GM12878 (cell line): ENCODE data around the gene SUV39H1. TPM values are rescaled to one million over a fixed set of nuclear protein-coding genes. Genes with fewer than 3 reads are reported as not detected.

Source experiments
- ATAC-seq: fragments of 200-7000 bp; cut with Tn5 transposase; 3 replicates; pipeline ENCODE4 v1.9.1; 2020; ENCODE audit warnings: mild to moderate bottlenecking, moderate library complexity
- Bru-seq: library from RNA; stranded (reverse); fragments of 400-500 nt; gene quantifications from one replicate; lab custom pipeline; 2021; lab: Mats Ljungman, UMichigan
- BruChase-seq, 2 experiments: library from RNA; stranded (reverse); fragments of 400-500 nt; gene quantifications; one replicate each; lab custom pipeline; 2021; lab: Mats Ljungman, UMichigan
- BruUV-seq: library from RNA; stranded (reverse); fragments of 400-500 nt; replicated peaks from 2 replicates; lab custom pipeline; 2021; lab: Mats Ljungman, UMichigan
- CTCF ChIA-PET: fragments of 300-600 bp; sonication (Branson Sonifier 250); formaldehyde crosslinking; extraction: SDS; loops from one replicate; lab custom pipeline; 2021; ENCODE audit warnings: inconsistent platforms; lab: Yijun Ruan, JAX
- POLR2A ChIA-PET: fragments of 350-600 bp; formaldehyde crosslinking; extraction: SDS; loops from one replicate; lab custom pipeline; 2021; ENCODE audit warnings: inconsistent platforms; lab: Charles Lee
- RAD21 ChIA-PET: fragments of 300-600 bp; sonication (Branson Sonifier 250); formaldehyde crosslinking; loops from one replicate; lab custom pipeline; 2023; ENCODE audit warnings: antibody characterized with exemption; ENCODE audit not compliant: unreplicated experiment; lab: Charles Lee
- SMC1A ChIA-PET: fragments of 300-600 bp; sonication (Branson Sonifier 250); formaldehyde crosslinking; loops from one replicate; lab custom pipeline; 2023; ENCODE audit not compliant: unreplicated experiment, uncharacterized antibody; lab: Charles Lee
- DNase-seq: peaks from one replicate; pipeline ENCODE4 v3.0.0-alpha.2; 2011; ENCODE audit warnings: low read depth, low spot score
- FAIRE-seq: peaks from 3 replicates; lab custom pipeline; 2011; peaks lifted over from hg19 to GRCh38; lab: Jason Lieb, UNC
- H2AFZ ChIP-seq: 2 replicates; pipeline ENCODE4 v1.6.0; 2011; ENCODE audit warnings: low read depth, low read length, control low read depth; ENCODE audit not compliant: control insufficient read depth
- H3K27ac ChIP-seq: 2 replicates; pipeline ENCODE4 v1.5.1; 2011; ENCODE audit warnings: control low read depth; ENCODE audit not compliant: control insufficient read depth, insufficient read depth
- H3K27me3 ChIP-seq, 2 experiments: replicated peaks in 1 of 2; 2 replicates each; pipeline versions ENCODE4 v1.6.0 to v1.6.1; 2011; ENCODE audit warnings: low read length in 1 of 2; ENCODE audit not compliant: control insufficient read depth in 2 of 2, insufficient read depth in 2 of 2
- H3K36me3 ChIP-seq, 2 experiments: 2 replicates each; pipeline ENCODE4 v1.5.1; 2011; ENCODE audit warnings: low read length in 1 of 2; ENCODE audit not compliant: control insufficient read depth in 2 of 2, insufficient read depth in 2 of 2
- H3K4me1 ChIP-seq: 2 replicates; pipeline ENCODE4 v1.6.1; 2011; ENCODE audit warnings: mild to moderate bottlenecking, low read length, moderate library complexity, mixed read lengths; ENCODE audit not compliant: control insufficient read depth, insufficient read depth
- H3K4me2 ChIP-seq: 2 replicates; pipeline ENCODE4 v1.6.0; 2011; ENCODE audit warnings: control low read depth; ENCODE audit not compliant: control insufficient read depth, insufficient read depth
- H3K4me3 ChIP-seq: fragments of 200-600 bp; sonication (generic); 2 replicates; pipeline ENCODE4 v1.5.1; 2016
- H3K79me2 ChIP-seq: 2 replicates; pipeline ENCODE4 v1.6.0; 2011; ENCODE audit warnings: low read length; ENCODE audit not compliant: control insufficient read depth, insufficient read depth
- H3K9ac ChIP-seq: 2 replicates; pipeline ENCODE4 v1.8.0; 2011; ENCODE audit warnings: low read length, control low read depth, mixed read lengths; ENCODE audit not compliant: control insufficient read depth, insufficient read depth
- H3K9me3 ChIP-seq: replicated peaks from 3 replicates; pipeline ENCODE4 v1.5.1; 2011; ENCODE audit warnings: mild to moderate bottlenecking, low read length; ENCODE audit not compliant: control insufficient read depth, insufficient read depth
- H4K20me1 ChIP-seq: 2 replicates; pipeline ENCODE4 v1.6.0; 2011; ENCODE audit not compliant: control insufficient read depth, insufficient read depth
- ATF3 ChIP-seq: IDR thresholded peaks from 2 replicates; pipeline ENCODE4 v1.6.1; 2011; ENCODE audit warnings: low read depth, mild to moderate bottlenecking, low read length, moderate library complexity, borderline replicate concordance; ENCODE audit errors: extremely low read depth
- BHLHE40 ChIP-seq, 2 experiments: fragments of 450-650 bp in 1 of 2; IDR thresholded peaks; 2 replicates each; pipeline ENCODE4 v1.6.1; 2011 to 2017; ENCODE audit warnings: low read depth in 2 of 2, borderline replicate concordance in 1 of 2, improper control_type of control experiment in 1 of 2, low read length in 1 of 2, mild to moderate bottlenecking in 1 of 2
- CBX5 ChIP-seq: sonication (generic); IDR thresholded peaks from 2 replicates; pipeline ENCODE4 v1.6.1; 2016; ENCODE audit warnings: low read depth, moderate library complexity, mild to moderate bottlenecking, inconsistent platforms
- MXI1 ChIP-seq: fragments of 150-350 bp; IDR thresholded peaks from 2 replicates; pipeline ENCODE4 v1.6.1; 2011; ENCODE audit warnings: low read depth, mild to moderate bottlenecking, inconsistent platforms, low read length, improper control_type of control experiment
- NFIC ChIP-seq: IDR thresholded peaks from 2 replicates; pipeline ENCODE4 v1.6.1; 2012; ENCODE audit warnings: low read depth, mild to moderate bottlenecking, inconsistent platforms, low read length, moderate library complexity
- PKNOX1 ChIP-seq: fragments of 450-650 bp; IDR thresholded peaks from 2 replicates; pipeline ENCODE4 v1.6.1; 2016; ENCODE audit warnings: mild to moderate bottlenecking
- POLR2A ChIP-seq: IDR thresholded peaks from 2 replicates; pipeline ENCODE4 v1.6.1; 2011; ENCODE audit warnings: low read depth, mild to moderate bottlenecking, low read length
- POLR2AphosphoS2 ChIP-seq: IDR thresholded peaks from 2 replicates; pipeline ENCODE4 v1.6.1; 2011; ENCODE audit warnings: low read depth, mild to moderate bottlenecking, low read length, improper control_type of control experiment, moderate library complexity
- SUZ12 ChIP-seq: fragments of 200-600 bp; sonication (generic); IDR thresholded peaks from one replicate; pipeline ENCODE4 v1.6.1; 2018; ENCODE audit warnings: antibody characterized with exemption, mild to moderate bottlenecking; ENCODE audit not compliant: unreplicated experiment
- TAF1 ChIP-seq: IDR thresholded peaks from 2 replicates; pipeline ENCODE4 v1.6.1; 2011; ENCODE audit warnings: mild to moderate bottlenecking, low read depth, low read length, borderline replicate concordance
- TCF7 ChIP-seq: IDR thresholded peaks from 2 replicates; pipeline ENCODE4 v1.6.1; 2014; ENCODE audit warnings: antibody characterized with exemption, borderline replicate concordance
- ZNF24 ChIP-seq: fragments of 450-650 bp; IDR thresholded peaks from 2 replicates; pipeline ENCODE4 v1.6.1; 2017; ENCODE audit warnings: antibody characterized with exemption, mild to moderate bottlenecking
- ZNF687 ChIP-seq: fragments of 450-650 bp; IDR thresholded peaks from 2 replicates; pipeline ENCODE4 v1.6.1; 2017; ENCODE audit warnings: mild to moderate bottlenecking, moderate library complexity
- WGBS: methylation state at CpG from one replicate; pipeline ENCODE4 v1.1.6; 2016; ENCODE audit warnings: low lambda C conversion rate; ENCODE audit not compliant: insufficient replicate concordance, insufficient coverage; ENCODE audit errors: missing lambda C conversion rate; 5-methylcytosine and 5-hydroxymethylcytosine counted together
- in situ Hi-C: fragments of 300-500 bp; cut with MboI; formaldehyde crosslinking; loops from 9 replicates; pipeline ENCODE4 v1.14.3; 2018; ENCODE audit warnings: mixed read lengths
- intact Hi-C: fragments of 100-400 bp; cut with micrococcal nuclease; formaldehyde crosslinking; loops from one replicate; pipeline ENCODE4 v1.14.2; 2022; ENCODE audit not compliant: unreplicated experiment
- long read RNA-seq, 2 experiments: library from polyadenylated mRNA; unstranded; transcript quantifications; one replicate each; pipeline ENCODE4 v2.0.0, GENCODE V29; 2019 to 2020
- polyA minus RNA-seq, 3 experiments: library from RNA; depleted of rRNA, polyadenylated mRNA; stranded (reverse); fragments of >200 nt; gene quantifications; 2 replicates each; pipeline ENCODE4 v1.2.3, GENCODE V29; 2011
- polyA plus RNA-seq, 11 experiments: library from polyadenylated mRNA; depleted of rRNA in 4 of 11; unstranded in 6 of 11; stranded (reverse) in 5 of 11; fragments of >200 nt; fragmentation: Nextera tagmentation in 4 of 11; fragmentation: Illumina TruSeq in 1 of 11; extraction: Ambion mirVana in 4 of 11; extraction: Trizol in 1 of 11; gene quantifications; 1 replicate in 1 of 11; 2 replicates in 10 of 11; pipeline versions ENCODE4 v1.2.1 to v1.2.3, GENCODE V29; 2011 to 2016; ENCODE audit warnings: inconsistent platforms in 2 of 11, missing spikeins in 2 of 11, low read depth in 1 of 11
- total RNA-seq, 4 experiments: library from RNA; depleted of rRNA in 3 of 4; stranded (reverse); fragments of >200 nt in 3 of 4; fragmentation: Illumina TruSeq in 1 of 4; extraction: Trizol in 1 of 4; gene quantifications; 2 replicates each; pipeline versions ENCODE4 v1.2.1 to v1.2.3, GENCODE V29; 2013 to 2021

Gene SUV39H1
- 5.6 and 6.0 TPM in 2 replicates for total RNA-seq (2013; cell fraction: nucleolus; rRNA removed)
- 19.6 and 21.7 TPM in 2 replicates for total RNA-seq (2014; rRNA removed)
- 11.1 and 12.3 TPM in 2 replicates for total RNA-seq (2014; rRNA removed; fragmentation: Illumina TruSeq; extraction: Trizol)
- 25.3 and 29.0 TPM in 2 replicates for total RNA-seq (2021)
- 6.9 TPM for polyA plus RNA-seq (2011; ENCODE audit: low read depth)
- 4.6 and 10.1 TPM in 2 replicates for polyA plus RNA-seq (2011; rRNA removed)
- 17.3 and 19.3 TPM in 2 replicates for polyA plus RNA-seq (2011; cell fraction: cytosol; rRNA removed)
- 27.7 and 34.7 TPM in 2 replicates for polyA plus RNA-seq (2011; cell fraction: nucleus; rRNA removed)
- polyA plus RNA-seq (2012) = 12.5 and 12.9 TPM in 2 replicates
- polyA plus RNA-seq (2014; fragmentation: Illumina TruSeq; extraction: Trizol) = 10.9 and 19.7 TPM in 2 replicates
- polyA plus RNA-seq (2014; fragmentation: Nextera tagmentation; extraction: Ambion mirVana) = 1 to 10 TPM; 4.9 to 5.7 TPM
- 14.4 and 18.7 TPM in 2 replicates for polyA plus RNA-seq (2014; rRNA removed)
- polyA plus RNA-seq (2016; fragmentation: Nextera tagmentation; extraction: Ambion mirVana) = 10 to 100 TPM; 29.8 to 33.2 TPM
- 12.3 and 17.8 TPM in 2 replicates for polyA minus RNA-seq (2011; rRNA and poly(A)+ RNA removed)
- polyA minus RNA-seq (2011; cell fraction: cytosol; rRNA and poly(A)+ RNA removed) = 8.2 and 9.0 TPM in 2 replicates
- 6.5 and 13.5 TPM in 2 replicates for polyA minus RNA-seq (2011; cell fraction: nucleus; rRNA and poly(A)+ RNA removed)
- Bru-seq, nascent RNA = percentile 60 among the genes with signal in this experiment
- percentile 56 among the genes with signal in this experiment for BruChase-seq, experiment 1, labeled RNA remaining after a 6-hour chase
- BruChase-seq, experiment 2, labeled RNA remaining after a 2-hour chase = percentile 65 among the genes with signal in this experiment
- long read RNA-seq, experiment 1, transcript SUV39H1-202 (6 exons, 2,871 nt) = major isoform, 22 of 29 reads
- long read RNA-seq, experiment 1, partial matches to known transcripts = 6 of 29 reads
- long read RNA-seq, experiment 1, other reads (novel, unspliced or antisense) = 1 of 29 reads
- long read RNA-seq, experiment 2, partial matches to known transcripts = 0 of 4 reads
- long read RNA-seq, experiment 2, other reads (novel, unspliced or antisense) = 2 of 4 reads

- Histone ChIP-seq H3K9ac (peak within 1 kb of the TSS; percentile 86), H3K79me2 (peaks cover 14% of the 10 kb centered on the region), H2AFZ (peak within 1 kb of the TSS; percentile 40), H3K36me3 (peaks cover 4 to 5% of the 10 kb centered on the region in 2 experiments; a peak in 2 of 4 replicates), H3K4me2 (peak within 1 kb of the TSS; percentile 87), H3K27ac (peak within 1 kb of the TSS; percentile 77), H3K27me3 (no peaks in the 10 kb centered on the region), H3K4me1 (peaks cover 6% of the 10 kb centered on the region), H4K20me1 (no peaks in the 10 kb centered on the region), H3K4me3 (peak within 1 kb of the TSS; percentile 58), H3K9me3 (no peaks in the 10 kb centered on the region; the same call in 2 of the 3 replicates)
- ChIA-PET SMC1A (interaction anchor here (1.0 kb wide), 2 partner anchors 11 to 13 kb away, joined by 3 to 5 read pairs; partner anchors contain the start of gene WAS), RAD21 (interaction anchor here (1.6 kb wide), 2 partner anchors 12 to 157 kb away, joined by 3 read pairs; partner anchors contain the start of genes TBC1D25 and WAS), CTCF (interaction anchor here (0.9 kb wide), 1 partner anchor 48 kb away, joined by 3 read pairs; no protein-coding TSS in a partner anchor), POLR2A (interaction anchor here (0.5 to 2.0 kb wide), 6 partner anchors 13 to 241 kb away, joined by 3 to 9 read pairs (median 4); no protein-coding TSS in a partner anchor)
- FAIRE-seq (peak; percentile 59), DNase-seq (peak; percentile 45), ATAC-seq (peak; percentile 98)
- no TSS peak for BruUV-seq
- intact Hi-C loops (loop anchor here (2.0 to 5.0 kb wide), 3 partner anchors 20 to 216 kb away; partner anchors contain the start of genes HDAC6 and SLC35A2), in situ Hi-C loops (no loop called here)
- WGBS = 45% methylated on average over 45 of the region's 66 CpGs
- TF ChIP-seq ATF3 = no peak
- TF ChIP-seq MXI1 = peak; percentile 89
- TF ChIP-seq BHLHE40 (IDR thresholded peaks at IDR 0.05; ENCODE audit: borderline replicate concordance in 1 of 2, low read depth in 2 of 2, low read length in 1 of 2) = peak in 1 of 2 experiments; percentile 63; a peak in 1 of 4 replicates
- TF ChIP-seq POLR2A = peak; percentile 89
- TF ChIP-seq POLR2AphosphoS2 = peak; percentile 59; the same call in 1 of the 2 replicates
- no peak for TF ChIP-seq CBX5
- TF ChIP-seq ZNF687 = no peak
- no peak for TF ChIP-seq TCF7
- TF ChIP-seq PKNOX1 = peak; percentile 95
- TF ChIP-seq SUZ12 = no peak
- TF ChIP-seq NFIC = no peak
- TF ChIP-seq ZNF24 = no peak
- peak; percentile 74; the same call in 1 of the 2 replicates for TF ChIP-seq TAF1
These were observed at the start of gene SUV39H1 for GRCh38 chrX:48696301-48696908. TSS of gene SUV39H1 (plus strand) at chrX:48696734. CDS start at chrX:48696785, 51 bp downstream.
